ENCODE data around the gene ZPBP.
"Not testable (repeated sequence)": the region's sequence is repeated elsewhere in the genome, so short reads cannot be mapped to it uniquely, and the experiment has no call there.

ZPBP gene

DNA sequence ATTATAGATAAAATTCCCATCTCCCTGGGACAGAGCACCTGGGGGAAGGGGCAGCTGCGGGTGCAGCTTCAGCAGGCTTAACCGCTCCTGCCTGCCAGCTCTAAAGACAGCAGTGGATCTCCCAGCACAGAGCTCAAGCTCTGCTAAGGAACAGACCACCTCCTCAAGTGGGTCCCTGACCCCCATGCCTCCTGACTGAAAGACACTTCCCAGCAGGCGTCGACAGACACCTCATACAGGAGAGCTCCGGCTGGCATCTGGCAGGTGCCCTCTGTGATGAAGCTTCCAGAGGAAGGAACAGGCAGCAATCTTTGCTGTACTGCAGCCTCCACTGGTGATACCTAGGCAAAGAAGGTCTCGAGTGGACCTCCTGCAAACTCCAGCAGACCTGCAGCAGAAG lies 51.9 kb downstream of the ZPBP start:
- H3K36me3 ChIP-seq (ENCODE audit: control insufficient read depth in 2 of 2, insufficient read depth in 1 of 2, low read length in 2 of 2); H3K27ac ChIP-seq (ENCODE audit: extremely low read depth, low read depth, low read length); H3K4me3 ChIP-seq (ENCODE audit: low read depth, low read length); H3K4me1 ChIP-seq (ENCODE audit: control insufficient read depth, insufficient read depth, low read length); POLR2A ChIA-PET; H3K9me3 ChIP-seq (ENCODE audit: control insufficient read depth, insufficient read depth, low read depth, low read length); CTCF ChIA-PET: not testable (repeated sequence)

DNA sequence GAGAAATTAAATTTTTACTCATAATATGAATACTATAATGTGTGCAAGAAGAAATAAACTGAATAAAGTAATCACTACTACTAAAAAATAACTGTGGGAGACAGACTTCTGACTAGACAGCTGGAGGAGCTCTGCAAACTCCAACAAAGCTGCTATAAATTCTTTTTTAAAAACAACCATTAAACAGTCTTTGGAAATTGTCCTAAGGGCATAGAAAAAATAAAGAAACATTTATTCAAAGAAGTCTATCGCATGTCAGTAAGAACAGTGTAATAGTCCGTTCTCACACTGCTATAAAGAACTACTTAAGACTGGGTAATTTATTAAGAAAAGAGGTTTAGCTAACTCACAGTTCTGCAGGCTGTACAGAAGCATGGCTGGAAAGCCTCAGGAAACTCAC lies 56.0 kb downstream of the ZPBP start:
- H3K36me3 ChIP-seq (ENCODE audit: control insufficient read depth in 2 of 2, insufficient read depth in 1 of 2, low read length in 2 of 2), result no peaks in the 10 kb centered on the region
- POLR2A ChIA-PET, result no interaction called here
- no peak overlapping the region for H3K4me3 ChIP-seq (ENCODE audit: low read depth, low read length)
- H3K27ac ChIP-seq (ENCODE audit: extremely low read depth, low read depth, low read length), result no peak overlapping the region
- CTCF ChIA-PET, result no interaction called here
- TF ChIP-seq ZNF843 (tag by site-specific recombination; IDR thresholded peaks at IDR 0.05) (no peak), MEIS1 (CRISPR knock-in tag; IDR thresholded peaks at IDR 0.05; ENCODE audit: borderline replicate concordance) (no peak), ZNF560 (tag by site-specific recombination; IDR thresholded peaks at IDR 0.05; ENCODE audit: borderline replicate concordance) (no peak), ZNF521 (tag by site-specific recombination; IDR thresholded peaks at IDR 0.05) (no peak), ZFP69B (tag by site-specific recombination; IDR thresholded peaks at IDR 0.05) (no peak), ZNF133 (tag by site-specific recombination; IDR thresholded peaks at IDR 0.05) (no peak), ZNF777 (tag by site-specific recombination; IDR thresholded peaks at IDR 0.05; ENCODE audit: borderline replicate concordance) (no peak)
- H3K9me3 ChIP-seq (ENCODE audit: control insufficient read depth, insufficient read depth, low read depth, low read length), result no peaks in the 10 kb centered on the region
- no peaks in the 10 kb centered on the region for H3K4me1 ChIP-seq (ENCODE audit: control insufficient read depth, insufficient read depth, low read length)

DNA sequence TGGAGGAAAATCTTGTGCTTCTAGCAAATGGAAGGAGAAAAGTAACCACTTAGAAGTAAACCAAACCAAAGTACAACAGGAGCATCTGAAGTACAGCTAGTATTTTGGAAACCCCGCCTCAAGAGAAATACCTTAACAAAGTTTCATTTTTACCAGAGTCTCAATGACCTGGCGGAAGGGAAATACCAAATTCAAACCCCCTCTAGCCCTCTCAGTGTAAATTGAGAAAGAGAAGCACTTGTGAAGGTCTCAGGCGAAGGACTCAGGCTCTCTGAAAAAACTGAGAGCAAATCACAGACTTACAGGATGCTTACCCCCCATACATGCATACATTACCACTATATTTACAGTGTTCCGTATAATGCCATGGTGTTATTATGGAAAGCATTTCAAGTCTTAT lies 70.1 kb downstream of the ZPBP start:
- Histone ChIP-seq H3K4me1 (ENCODE audit: control insufficient read depth, insufficient read depth, low read length) (no peaks in the 10 kb centered on the region), H3K4me3 (ENCODE audit: low read depth, low read length) (no peak overlapping the region), H3K9me3 (ENCODE audit: control insufficient read depth, insufficient read depth, low read depth, low read length) (no peaks in the 10 kb centered on the region), H3K27ac (ENCODE audit: extremely low read depth, low read depth, low read length) (no peak overlapping the region), H3K36me3 (ENCODE audit: control insufficient read depth in 2 of 2, insufficient read depth in 1 of 2, low read length in 2 of 2) (no peaks in the 10 kb centered on the region)
- ChIA-PET CTCF (interaction anchor here (0.7 kb wide), 2 partner anchors 10 to 396 kb away, joined by 3 read pairs; no protein-coding TSS in a partner anchor), POLR2A (no interaction called here)
- TF ChIP-seq ZBTB48 (tag by site-specific recombination; IDR thresholded peaks at IDR 0.05) (no peak), MEIS1 (CRISPR knock-in tag; IDR thresholded peaks at IDR 0.05; ENCODE audit: borderline replicate concordance) (no peak), ZNF391 (tag by site-specific recombination; IDR thresholded peaks at IDR 0.05; ENCODE audit: borderline replicate concordance, low read depth) (no peak), ZNF610 (tag by site-specific recombination; IDR thresholded peaks at IDR 0.05; ENCODE audit: borderline replicate concordance) (no peak)

DNA sequence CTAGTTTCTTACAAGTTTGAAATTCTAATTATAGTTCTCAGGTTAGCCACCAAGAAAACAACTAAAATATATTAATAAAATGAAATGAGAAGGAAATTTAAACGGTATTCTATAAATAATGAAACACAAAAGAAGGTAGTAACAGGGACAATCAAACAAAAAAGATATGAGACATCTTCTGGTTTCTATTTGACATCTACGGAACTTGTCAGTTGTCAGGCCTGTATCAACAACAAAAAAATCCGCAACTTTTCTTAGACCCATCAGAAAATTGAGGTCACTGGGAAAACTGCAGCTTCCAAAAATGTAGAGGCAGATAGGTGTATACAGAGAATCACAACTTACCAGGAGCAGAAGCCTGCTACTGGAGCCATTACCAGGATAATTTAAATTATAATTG lies 70.6 kb downstream of the ZPBP start:
- Histone ChIP-seq H3K9me3 (ENCODE audit: control insufficient read depth, insufficient read depth, low read depth, low read length) (no peaks in the 10 kb centered on the region), H3K36me3 (ENCODE audit: control insufficient read depth in 2 of 2, insufficient read depth in 1 of 2, low read length in 2 of 2) (no peaks in the 10 kb centered on the region), H3K4me3 (ENCODE audit: low read depth, low read length) (no peak overlapping the region), H3K4me1 (ENCODE audit: control insufficient read depth, insufficient read depth, low read length) (no peaks in the 10 kb centered on the region), H3K27ac (ENCODE audit: extremely low read depth, low read depth, low read length) (no peak overlapping the region)
- ChIA-PET POLR2A (no interaction called here), CTCF (interaction anchor here (0.7 kb wide), 1 partner anchor 9 kb away, joined by 3 read pairs; no protein-coding TSS in a partner anchor)
- TF ChIP-seq ZFP37 (tag by site-specific recombination; IDR thresholded peaks at IDR 0.05) (no peak), YY2 (tag by site-specific recombination; IDR thresholded peaks at IDR 0.05) (no peak), GFI1B (tag by site-specific recombination; IDR thresholded peaks at IDR 0.05) (no peak), ZNF394 (tag by site-specific recombination; IDR thresholded peaks at IDR 0.05; ENCODE audit: borderline replicate concordance) (no peak), ZNF19 (tag by site-specific recombination; IDR thresholded peaks at IDR 0.05; ENCODE audit: low read depth) (no peak)
- TF ChIP-seq, protein P1, sequence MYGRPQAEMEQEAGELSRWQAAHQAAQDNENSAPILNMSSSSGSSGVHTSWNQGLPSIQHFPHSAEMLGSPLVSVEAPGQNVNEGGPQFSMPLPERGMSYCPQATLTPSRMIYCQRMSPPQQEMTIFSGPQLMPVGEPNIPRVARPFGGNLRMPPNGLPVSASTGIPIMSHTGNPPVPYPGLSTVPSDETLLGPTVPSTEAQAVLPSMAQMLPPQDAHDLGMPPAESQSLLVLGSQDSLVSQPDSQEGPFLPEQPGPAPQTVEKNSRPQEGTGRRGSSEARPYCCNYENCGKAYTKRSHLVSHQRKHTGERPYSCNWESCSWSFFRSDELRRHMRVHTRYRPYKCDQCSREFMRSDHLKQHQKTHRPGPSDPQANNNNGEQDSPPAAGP (tag by site-specific recombination; IDR thresholded peaks at IDR 0.05), result no peak
- TF ChIP-seq, protein P2, sequence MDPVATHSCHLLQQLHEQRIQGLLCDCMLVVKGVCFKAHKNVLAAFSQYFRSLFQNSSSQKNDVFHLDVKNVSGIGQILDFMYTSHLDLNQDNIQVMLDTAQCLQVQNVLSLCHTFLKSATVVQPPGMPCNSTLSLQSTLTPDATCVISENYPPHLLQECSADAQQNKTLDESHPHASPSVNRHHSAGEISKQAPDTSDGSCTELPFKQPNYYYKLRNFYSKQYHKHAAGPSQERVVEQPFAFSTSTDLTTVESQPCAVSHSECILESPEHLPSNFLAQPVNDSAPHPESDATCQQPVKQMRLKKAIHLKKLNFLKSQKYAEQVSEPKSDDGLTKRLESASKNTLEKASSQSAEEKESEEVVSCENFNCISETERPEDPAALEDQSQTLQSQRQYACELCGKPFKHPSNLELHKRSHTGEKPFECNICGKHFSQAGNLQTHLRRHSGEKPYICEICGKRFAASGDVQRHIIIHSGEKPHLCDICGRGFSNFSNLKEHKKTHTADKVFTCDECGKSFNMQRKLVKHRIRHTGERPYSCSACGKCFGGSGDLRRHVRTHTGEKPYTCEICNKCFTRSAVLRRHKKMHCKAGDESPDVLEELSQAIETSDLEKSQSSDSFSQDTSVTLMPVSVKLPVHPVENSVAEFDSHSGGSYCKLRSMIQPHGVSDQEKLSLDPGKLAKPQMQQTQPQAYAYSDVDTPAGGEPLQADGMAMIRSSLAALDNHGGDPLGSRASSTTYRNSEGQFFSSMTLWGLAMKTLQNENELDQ (tag by site-specific recombination; IDR thresholded peaks at IDR 0.05; ENCODE audit: low read depth), result no peak
- TF ChIP-seq, protein P3, sequence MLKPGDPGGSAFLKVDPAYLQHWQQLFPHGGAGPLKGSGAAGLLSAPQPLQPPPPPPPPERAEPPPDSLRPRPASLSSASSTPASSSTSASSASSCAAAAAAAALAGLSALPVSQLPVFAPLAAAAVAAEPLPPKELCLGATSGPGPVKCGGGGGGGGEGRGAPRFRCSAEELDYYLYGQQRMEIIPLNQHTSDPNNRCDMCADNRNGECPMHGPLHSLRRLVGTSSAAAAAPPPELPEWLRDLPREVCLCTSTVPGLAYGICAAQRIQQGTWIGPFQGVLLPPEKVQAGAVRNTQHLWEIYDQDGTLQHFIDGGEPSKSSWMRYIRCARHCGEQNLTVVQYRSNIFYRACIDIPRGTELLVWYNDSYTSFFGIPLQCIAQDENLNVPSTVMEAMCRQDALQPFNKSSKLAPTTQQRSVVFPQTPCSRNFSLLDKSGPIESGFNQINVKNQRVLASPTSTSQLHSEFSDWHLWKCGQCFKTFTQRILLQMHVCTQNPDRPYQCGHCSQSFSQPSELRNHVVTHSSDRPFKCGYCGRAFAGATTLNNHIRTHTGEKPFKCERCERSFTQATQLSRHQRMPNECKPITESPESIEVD (tag by site-specific recombination; IDR thresholded peaks at IDR 0.05), result no peak
- TF ChIP-seq, protein P4, sequence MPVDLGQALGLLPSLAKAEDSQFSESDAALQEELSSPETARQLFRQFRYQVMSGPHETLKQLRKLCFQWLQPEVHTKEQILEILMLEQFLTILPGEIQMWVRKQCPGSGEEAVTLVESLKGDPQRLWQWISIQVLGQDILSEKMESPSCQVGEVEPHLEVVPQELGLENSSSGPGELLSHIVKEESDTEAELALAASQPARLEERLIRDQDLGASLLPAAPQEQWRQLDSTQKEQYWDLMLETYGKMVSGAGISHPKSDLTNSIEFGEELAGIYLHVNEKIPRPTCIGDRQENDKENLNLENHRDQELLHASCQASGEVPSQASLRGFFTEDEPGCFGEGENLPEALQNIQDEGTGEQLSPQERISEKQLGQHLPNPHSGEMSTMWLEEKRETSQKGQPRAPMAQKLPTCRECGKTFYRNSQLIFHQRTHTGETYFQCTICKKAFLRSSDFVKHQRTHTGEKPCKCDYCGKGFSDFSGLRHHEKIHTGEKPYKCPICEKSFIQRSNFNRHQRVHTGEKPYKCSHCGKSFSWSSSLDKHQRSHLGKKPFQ (tag by site-specific recombination; IDR thresholded peaks at IDR 0.05), result no peak
